GM19099 (cell line): Measurements from ENCODE around the gene MRPL22.

Experiments used
- POLR2A ChIP-seq: IDR thresholded peaks from 3 replicates; pipeline ENCODE4 v1.6.1; 2011; ENCODE audit warnings: low read depth; ENCODE audit not compliant: insufficient read length; ENCODE audit errors: extremely low read depth

MRPL22 gene

DNA sequence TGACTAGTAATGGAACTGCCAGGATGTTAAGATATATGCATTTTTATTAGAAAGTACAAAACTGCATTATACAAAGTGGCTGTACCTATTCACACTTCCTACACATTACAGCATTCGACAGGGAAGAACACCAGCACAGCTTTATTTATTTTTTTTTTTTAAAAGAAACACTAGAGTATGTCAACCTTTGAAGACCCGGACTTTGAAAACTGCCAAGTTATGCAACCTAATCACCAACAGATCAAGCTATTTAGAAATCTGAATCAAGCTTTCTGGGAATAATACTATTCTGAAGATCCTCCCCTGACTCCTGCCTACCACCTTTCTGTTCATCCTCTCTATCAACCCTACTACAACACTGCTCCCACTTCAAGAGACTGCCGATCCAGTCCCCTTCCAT lies 7.3 kb upstream of the MRPL22 start:
- TF ChIP-seq POLR2A: no peak

- TF ChIP-seq POLR2A: no peak
These were observed 6.0 kb upstream of the MRPL22 start for GRCh38 chr5:154934881-154935280.

DNA sequence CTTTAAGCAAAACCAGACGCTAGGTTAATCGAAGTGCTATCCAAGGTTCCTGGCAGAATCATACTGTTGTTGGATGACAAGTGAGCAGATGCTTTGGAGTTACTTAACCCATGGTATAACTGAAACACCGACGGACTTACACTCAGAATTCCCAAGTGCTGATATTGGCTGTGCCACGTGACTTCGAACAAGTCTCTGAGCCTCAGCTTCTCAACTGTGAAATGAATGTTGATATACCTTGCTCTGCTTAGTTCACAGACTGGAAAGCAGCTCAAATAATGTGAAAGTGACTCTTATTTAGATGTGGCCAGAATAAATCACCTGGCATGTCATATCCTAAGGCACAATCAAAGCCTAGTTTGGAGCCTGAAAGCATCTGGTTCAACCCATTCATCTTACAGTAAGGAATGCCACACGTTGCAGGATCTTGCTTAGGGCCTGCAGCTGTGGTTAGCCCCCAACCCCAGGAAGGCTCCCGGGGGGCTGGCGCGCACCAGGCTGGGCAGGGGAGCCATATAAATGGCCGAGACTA lies 3.6 kb upstream of the MRPL22 start:
- no peak for TF ChIP-seq POLR2A

DNA sequence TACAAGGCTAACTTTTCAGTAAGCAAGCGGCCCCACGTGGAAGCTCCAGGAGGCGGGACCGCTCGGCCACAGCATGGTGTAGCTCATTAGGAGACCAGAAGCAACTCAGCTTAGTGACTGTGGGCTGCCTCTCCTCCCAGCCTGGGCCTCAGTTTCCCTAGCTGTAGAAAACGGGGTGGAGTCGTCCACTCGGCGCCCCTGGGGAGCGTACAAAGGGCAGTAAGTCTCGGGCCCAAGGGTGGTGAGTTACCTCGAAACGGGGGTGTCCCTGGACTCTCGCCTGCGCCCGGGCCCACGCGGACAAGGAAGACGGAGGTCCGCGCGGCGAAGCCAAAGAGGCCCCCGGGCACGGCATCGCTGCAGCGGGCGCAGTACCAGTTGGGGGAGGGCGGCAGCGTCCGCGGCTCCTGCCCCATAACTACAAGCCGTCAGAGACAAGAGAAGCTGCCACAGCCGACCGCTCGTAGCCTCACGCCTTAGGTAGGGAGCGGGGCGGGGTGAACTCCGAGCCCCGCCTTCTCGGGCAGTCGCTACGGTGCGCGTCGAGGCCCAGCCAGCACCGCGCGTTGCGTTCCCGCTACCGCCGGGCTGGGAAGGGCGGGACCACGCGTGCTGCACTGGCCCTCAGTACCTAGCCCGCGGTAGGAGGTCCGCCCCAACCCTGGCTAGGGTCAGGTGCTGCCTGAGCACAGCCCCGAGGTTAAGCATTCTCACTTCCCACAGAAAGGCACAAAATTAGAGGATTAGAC lies 3.0 kb upstream of the MRPL22 start, which contains the start of gene GEMIN5:
TSS of gene GEMIN5 (minus strand) at position 494 of the 749 bp plus-strand sequence. CDS start at position 416, 78 bp downstream.
- TF ChIP-seq POLR2A: peak; percentile 66

DNA sequence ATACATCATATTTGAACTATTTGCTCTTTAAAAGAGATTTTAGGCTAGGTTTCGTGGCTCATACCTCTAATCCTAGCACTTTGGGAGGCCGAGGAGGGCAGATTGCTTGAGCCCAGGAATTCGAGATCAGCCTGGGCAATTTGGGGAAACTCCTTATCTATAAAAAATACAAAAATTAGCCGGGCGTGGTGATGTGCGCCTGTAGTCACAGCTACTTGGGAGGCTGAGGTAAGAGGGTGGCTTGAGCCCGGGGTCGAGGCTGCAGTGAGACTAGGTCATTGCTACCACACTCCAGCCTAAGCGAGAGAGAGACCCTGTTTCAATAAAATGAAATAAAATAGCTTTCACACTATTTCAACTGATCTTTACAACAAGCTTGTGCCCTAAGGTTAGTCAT lies 500 bp upstream of the MRPL22 start:
- no peak for TF ChIP-seq POLR2A

- no peak for TF ChIP-seq POLR2A
These were observed 2.7 kb downstream of the MRPL22 start for GRCh38 chr5:154943527-154943926.

GRCh38 chr5:154944716-154945115 lies 3.8 kb downstream of the MRPL22 start:
- TF ChIP-seq POLR2A: no peak

GRCh38 chr5:154945695-154946301 lies 4.9 kb downstream of the MRPL22 start:
- TF ChIP-seq POLR2A: no peak

- no peak for TF ChIP-seq POLR2A
These were observed 6.9 kb downstream of the MRPL22 start for GRCh38 chr5:154947778-154948177.

- TF ChIP-seq POLR2A: no peak
These were observed 7.4 kb downstream of the MRPL22 start for GRCh38 chr5:154948313-154948712.

GRCh38 chr5:154949781-154950180 lies 8.9 kb downstream of the MRPL22 start:
- no peak for TF ChIP-seq POLR2A

- no peak for TF ChIP-seq POLR2A
These were observed 15.8 kb downstream of the MRPL22 start for GRCh38 chr5:154956712-154957111.

- TF ChIP-seq POLR2A: no peak
These were observed 21.6 kb downstream of the MRPL22 start for GRCh38 chr5:154962494-154962893.

GRCh38 chr5:154966081-154966841 lies 25.4 kb downstream of the MRPL22 start:
- TF ChIP-seq POLR2A: no peak

DNA sequence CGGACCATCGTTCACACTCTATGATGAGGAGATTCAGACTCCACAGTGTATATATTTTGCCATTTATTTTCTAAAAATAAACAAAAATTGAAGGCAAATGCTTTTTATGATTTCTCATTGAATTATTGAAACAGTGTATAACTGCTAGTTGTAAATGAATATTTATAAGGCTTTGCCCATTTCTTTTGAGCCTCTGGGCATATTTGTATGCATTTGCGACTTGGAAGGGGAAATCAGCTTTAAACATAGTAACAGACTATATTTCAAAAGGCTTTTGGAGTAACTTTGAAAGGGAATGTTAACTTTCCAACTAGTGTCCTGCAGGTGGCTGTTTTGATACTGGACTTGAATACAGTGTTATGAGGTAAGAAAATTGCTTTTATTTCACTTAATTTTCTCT lies 26.0 kb downstream of the MRPL22 start:
- TF ChIP-seq POLR2A: no peak

- no peak for TF ChIP-seq POLR2A
These were observed 26.6 kb downstream of the MRPL22 start for GRCh38 chr5:154967421-154968024.

DNA sequence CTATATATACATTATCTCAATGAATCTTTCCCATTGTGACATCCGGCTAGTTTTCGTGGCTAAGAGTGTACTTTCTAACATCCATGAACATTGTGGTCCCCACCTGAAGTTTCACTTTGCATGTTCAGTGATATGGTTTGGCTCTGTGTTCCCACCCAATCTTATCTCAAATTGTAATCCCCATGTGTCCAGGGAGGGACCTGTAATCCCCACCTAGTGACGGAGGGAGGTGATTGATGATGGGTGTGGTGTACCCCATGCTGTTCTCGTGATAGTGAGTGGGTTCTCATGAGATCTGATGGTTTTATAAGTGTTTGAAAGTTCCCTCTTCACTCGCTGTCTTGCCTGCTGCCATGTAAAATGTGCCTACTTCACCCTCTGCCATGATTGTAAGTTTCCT lies 28.1 kb downstream of the MRPL22 start:
- no peak for TF ChIP-seq POLR2A
